HCT116 (cell line): ENCODE measurements around the gene PRKCZ. TPM values are rescaled to one million over a fixed set of nuclear protein-coding genes. Genes with fewer than 3 reads are reported as not detected.

ENCODE experiments used
- ATAC-seq: fragments of 200-7000 bp; cut with Tn5 transposase; 2 replicates; pipeline ENCODE4 v1.9.1; 2020; ENCODE audit warnings: mild to moderate bottlenecking, moderate library complexity
- BruUV-seq: library from RNA; stranded (reverse); fragments of 400-500 nt; replicated peaks from 2 replicates; lab custom pipeline; 2021; lab: Mats Ljungman, UMichigan
- CTCF ChIA-PET: fragments of 300-600 bp; sonication (Branson Sonifier 250); formaldehyde crosslinking; loops from one replicate; lab custom pipeline; 2021; ENCODE audit warnings: antibody characterized with exemption; lab: Charles Lee
- POLR2A ChIA-PET: fragments of 300-600, 350-600 bp; sonication (Branson Sonifier 250); formaldehyde crosslinking; loops from one replicate; lab custom pipeline; 2021; ENCODE audit warnings: antibody characterized with exemption; lab: Charles Lee
- RAD21 ChIA-PET, 2 experiments: fragments of 300-600 bp; sonication (Branson Sonifier 250); formaldehyde crosslinking; loops; one replicate each; lab custom pipeline; 2023; ENCODE audit warnings: low total read pairs in 2 of 2; ENCODE audit not compliant: uncharacterized antibody in 2 of 2, unreplicated experiment in 2 of 2, low non-redundant PET in 1 of 2; lab: Charles Lee
- DNase-seq: peaks from one replicate; pipeline ENCODE4 v3.0.0-alpha.2; 2010; ENCODE audit warnings: low read depth, low spot score
- H2AFZ ChIP-seq: fragments of 200-600 bp; shearing (Covaris generic), sonication (generic); 2 replicates; pipeline ENCODE4 v1.6.1; 2017; ENCODE audit warnings: low read depth, mixed run types, mixed read lengths, antibody characterized with exemption, low read length; ENCODE audit not compliant: poor library complexity, severe bottlenecking
- H3K27ac ChIP-seq: 2 replicates; pipeline ENCODE4 v1.5.1; 2012; ENCODE audit warnings: low read depth, low read length
- H3K27me3 ChIP-seq: fragments of 200-600 bp; sonication (generic); 2 replicates; pipeline ENCODE4 v1.6.1; 2016; ENCODE audit warnings: mixed run types, low read length, mixed read lengths; ENCODE audit not compliant: insufficient read depth
- H3K36me3 ChIP-seq, 2 experiments: fragments of 200-500 bp in 1 of 2; fragments of 200-600 bp in 1 of 2; sonication (Bioruptor generic) in 1 of 2; sonication (generic) in 1 of 2; 2 replicates each; pipeline versions ENCODE4 v1.5.1 to v1.6.1; 2014 to 2016; ENCODE audit warnings: low read length in 2 of 2, inconsistent platforms in 1 of 2, mixed read lengths in 1 of 2, mixed run types in 1 of 2; ENCODE audit not compliant: insufficient read depth in 2 of 2, control insufficient read depth in 1 of 2
- H3K4me1 ChIP-seq, 2 experiments: fragments of 200-600 bp in 1 of 2; sonication (generic) in 1 of 2; 2 replicates each; pipeline versions ENCODE4 v1.5.1 to v1.6.1; 2012 to 2017; ENCODE audit warnings: low read length in 2 of 2, inconsistent platforms in 1 of 2, mild to moderate bottlenecking in 1 of 2, mixed read lengths in 1 of 2, mixed run types in 1 of 2, moderate library complexity in 1 of 2; ENCODE audit not compliant: insufficient read depth in 2 of 2, control insufficient read depth in 1 of 2
- H3K4me2 ChIP-seq: fragments of 200-600 bp; sonication (generic); 2 replicates; pipeline ENCODE4 v1.6.1; 2017; ENCODE audit warnings: mixed run types, low read length, mixed read lengths
- H3K4me3 ChIP-seq, 2 experiments: fragments of 200-600 bp in 1 of 2; sonication (generic) in 1 of 2; replicated peaks in 1 of 2; 2 replicates each; pipeline ENCODE4 v1.5.1; 2011 to 2016; ENCODE audit warnings: low read length in 2 of 2, control low read depth in 1 of 2, low read depth in 1 of 2, mild to moderate bottlenecking in 1 of 2, mixed read lengths in 1 of 2, mixed run types in 1 of 2
- H3K79me2 ChIP-seq: fragments of 200-600 bp; sonication (generic); 2 replicates; pipeline ENCODE4 v1.6.1; 2017; ENCODE audit warnings: mild to moderate bottlenecking, mixed run types, low read length, moderate library complexity, mixed read lengths; ENCODE audit not compliant: insufficient read depth
- H3K9ac ChIP-seq: fragments of 200-600 bp; sonication (generic); 2 replicates; pipeline ENCODE4 v1.6.1; 2016; ENCODE audit warnings: low read length, mixed read lengths
- H3K9me2 ChIP-seq: fragments of 200-600 bp; sonication (generic), shearing (Covaris generic); 2 replicates; pipeline ENCODE4 v1.6.1; 2017; ENCODE audit warnings: mixed run types, mild to moderate bottlenecking, moderate library complexity; ENCODE audit not compliant: insufficient read depth
- H3K9me3 ChIP-seq, 2 experiments: fragments of 200-500 bp in 1 of 2; fragments of 200-600 bp in 1 of 2; sonication (Bioruptor generic) in 1 of 2; sonication (generic) in 1 of 2; 2 replicates each; pipeline ENCODE4 v1.6.1; 2014 to 2017; ENCODE audit warnings: low read length in 2 of 2, mixed read lengths in 2 of 2, inconsistent platforms in 1 of 2, low read depth in 1 of 2, mild to moderate bottlenecking in 1 of 2, mixed run types in 1 of 2, moderate library complexity in 1 of 2; ENCODE audit not compliant: control insufficient read depth in 1 of 2, insufficient read depth in 1 of 2
- H4K20me1 ChIP-seq: fragments of 200-600 bp; sonication (generic), shearing (Covaris generic); 2 replicates; pipeline ENCODE4 v1.6.1; 2017; ENCODE audit warnings: mixed run types, mild to moderate bottlenecking, moderate library complexity; ENCODE audit not compliant: insufficient read depth
- ATF3 ChIP-seq: IDR thresholded peaks from 2 replicates; pipeline ENCODE4 v1.6.1; 2012
- CBX3 ChIP-seq: IDR thresholded peaks from 2 replicates; pipeline ENCODE4 v1.6.1; 2012; ENCODE audit warnings: low read depth
- CEBPB ChIP-seq: IDR thresholded peaks from 2 replicates; pipeline ENCODE4 v1.6.1; 2012; ENCODE audit warnings: low read depth
- CTCF ChIP-seq, 3 experiments: fragments of 200-600 bp in 1 of 3; sonication (generic) in 1 of 3; IDR thresholded peaks in 2 of 3; conservative IDR thresholded peaks in 1 of 3; 2 replicates each; pipeline ENCODE4 v1.5.1; 2012 to 2017; ENCODE audit warnings: low read depth in 2 of 3, low read length in 2 of 3, antibody characterized with exemption in 1 of 3, borderline replicate concordance in 1 of 3, control low read depth in 1 of 3, mild to moderate bottlenecking in 1 of 3, mixed read lengths in 1 of 3, mixed run types in 1 of 3, moderate library complexity in 1 of 3; ENCODE audit not compliant: insufficient read depth in 1 of 3
- EGR1 ChIP-seq: IDR thresholded peaks from 2 replicates; pipeline ENCODE4 v1.6.1; 2012; ENCODE audit warnings: low read depth
- EZH2 ChIP-seq: fragments of 200-600 bp; sonication (generic); IDR thresholded peaks from 2 replicates; pipeline ENCODE4 v1.6.1; 2017; ENCODE audit warnings: antibody characterized with exemption, mixed run types
- FOSL1 ChIP-seq: IDR thresholded peaks from 2 replicates; pipeline ENCODE4 v1.6.1; 2012; ENCODE audit warnings: low read depth
- JUND ChIP-seq: IDR thresholded peaks from 2 replicates; pipeline ENCODE4 v1.6.1; 2012
- MAX ChIP-seq: IDR thresholded peaks from 2 replicates; pipeline ENCODE4 v1.6.1; 2012
- POLR2A ChIP-seq: IDR thresholded peaks from 2 replicates; pipeline ENCODE4 v1.7.0; 2011; ENCODE audit warnings: borderline replicate concordance; ENCODE audit not compliant: insufficient read depth, insufficient read length; ENCODE audit errors: extremely low read depth
- POLR2AphosphoS5 ChIP-seq: IDR thresholded peaks from 2 replicates; pipeline ENCODE4 v1.6.1; 2011; ENCODE audit warnings: mild to moderate bottlenecking, low read depth, low read length, moderate library complexity
- RAD21 ChIP-seq: IDR thresholded peaks from 2 replicates; pipeline ENCODE4 v1.6.1; 2012; ENCODE audit warnings: low read depth, mild to moderate bottlenecking
- REST ChIP-seq: IDR thresholded peaks from 2 replicates; pipeline ENCODE4 v1.6.1; 2012; ENCODE audit warnings: low read depth
- SP1 ChIP-seq: IDR thresholded peaks from 2 replicates; pipeline ENCODE4 v1.6.1; 2012; ENCODE audit warnings: low read depth
- SRF ChIP-seq: IDR thresholded peaks from 2 replicates; pipeline ENCODE4 v1.6.1; 2012; ENCODE audit warnings: low read depth
- TCF7L2 ChIP-seq: IDR thresholded peaks from 2 replicates; pipeline ENCODE4 v1.7.0; 2011; ENCODE audit warnings: borderline replicate concordance, inconsistent platforms; ENCODE audit not compliant: insufficient read depth, insufficient read length; ENCODE audit errors: extremely low read depth
- YY1 ChIP-seq: IDR thresholded peaks from 2 replicates; pipeline ENCODE4 v1.6.1; 2011; ENCODE audit warnings: low read length, low read depth, moderate library complexity, mild to moderate bottlenecking; ENCODE audit not compliant: insufficient replicate concordance; ENCODE audit errors: extremely low read depth
- ZBTB33 ChIP-seq: IDR thresholded peaks from 2 replicates; pipeline ENCODE4 v1.6.1; 2011; ENCODE audit warnings: mild to moderate bottlenecking, low read length, moderate library complexity; ENCODE audit not compliant: insufficient replicate concordance; ENCODE audit errors: extremely low read depth
- ZFX ChIP-seq: fragments of 450-650 bp; IDR thresholded peaks from 2 replicates; pipeline ENCODE4 v1.6.1; 2017
- ZNF274 ChIP-seq: fragments of 200-500 bp; sonication (Bioruptor generic); IDR thresholded peaks from 2 replicates; pipeline ENCODE4 v1.6.1; 2014; ENCODE audit warnings: mild to moderate bottlenecking, low read depth, low read length, inconsistent platforms
- intact Hi-C: fragments of 100-400 bp; cut with micrococcal nuclease; formaldehyde crosslinking; loops from 2 replicates; pipeline ENCODE4 v1.10.0; 2022
- total RNA-seq: library from RNA; stranded (reverse); gene quantifications from one replicate; pipeline ENCODE4 v1.2.1, GENCODE V29; 2021; ENCODE audit not compliant: unreplicated experiment

Gene PRKCZ
- total RNA-seq, 1 experiment from 2014 or later, result 46.8 TPM

GRCh38 chr1:2103901-2104590 lies 53.8 kb downstream of the PRKCZ start:
- intact Hi-C loops, result no loop called here
- RAD21 ChIA-PET, result no interaction called here
- H2AFZ ChIP-seq, result no peak overlapping the region
- no peak for TF ChIP-seq ZFX
- no peak for TF ChIP-seq RAD21
- TF ChIP-seq CBX3, result no peak
- TF ChIP-seq CTCF (IDR thresholded peaks at IDR 0.05 in 2 of 3, conservative IDR thresholded peaks at IDR 0.05 in 1 of 3; ENCODE audit: borderline replicate concordance in 1 of 3, insufficient read depth in 1 of 3, low read depth in 2 of 3, low read length in 2 of 3), result no peak
- TF ChIP-seq TCF7L2, result no peak
- no peak for TF ChIP-seq SP1
- no peak for TF ChIP-seq REST
- no peak for TF ChIP-seq MAX
- TF ChIP-seq POLR2AphosphoS5, result no peak
- no peak for TF ChIP-seq CEBPB
- no peak for TF ChIP-seq ZBTB33
- TF ChIP-seq EGR1, result no peak
- no peak for TF ChIP-seq FOSL1
- TF ChIP-seq JUND, result no peak
- no peak for TF ChIP-seq ATF3
- TF ChIP-seq SRF, result no peak
- no peak for TF ChIP-seq EZH2
- no peak for TF ChIP-seq ZNF274
- no peak for TF ChIP-seq YY1
- TF ChIP-seq POLR2A, result no peak
- TF ChIP-seq, all 23 proteins: peak for 0
- no peaks in the 10 kb centered on the region for H3K9me2 ChIP-seq
- H4K20me1 ChIP-seq, result no peaks in the 10 kb centered on the region
- H3K4me2 ChIP-seq, result no peak overlapping the region
- POLR2A ChIA-PET, result no interaction called here
- no peak for ATAC-seq
- no peak overlapping the region for H3K9ac ChIP-seq
- H3K36me3 ChIP-seq, result no peaks in the 10 kb centered on the region; a peak in 1 of 4 replicates
- no peak for DNase-seq
- no peak overlapping the region for H3K4me3 ChIP-seq
- CTCF ChIA-PET, result no interaction called here
- no peaks in the 10 kb centered on the region for H3K9me3 ChIP-seq
- no TSS peak for BruUV-seq
- H3K4me1 ChIP-seq, result no peaks in the 10 kb centered on the region
- H3K27ac ChIP-seq, result no peak overlapping the region
- no peaks in the 10 kb centered on the region for H3K27me3 ChIP-seq
- no peaks in the 10 kb centered on the region for H3K79me2 ChIP-seq
